ENCODE measurements around the gene LRFN2. TPM values are rescaled to one million over a fixed set of nuclear protein-coding genes. Genes with fewer than 3 reads are reported as not detected.

Gene LRFN2
- total RNA-seq, 1 experiment from 2014 or later = 26.6 TPM

DNA sequence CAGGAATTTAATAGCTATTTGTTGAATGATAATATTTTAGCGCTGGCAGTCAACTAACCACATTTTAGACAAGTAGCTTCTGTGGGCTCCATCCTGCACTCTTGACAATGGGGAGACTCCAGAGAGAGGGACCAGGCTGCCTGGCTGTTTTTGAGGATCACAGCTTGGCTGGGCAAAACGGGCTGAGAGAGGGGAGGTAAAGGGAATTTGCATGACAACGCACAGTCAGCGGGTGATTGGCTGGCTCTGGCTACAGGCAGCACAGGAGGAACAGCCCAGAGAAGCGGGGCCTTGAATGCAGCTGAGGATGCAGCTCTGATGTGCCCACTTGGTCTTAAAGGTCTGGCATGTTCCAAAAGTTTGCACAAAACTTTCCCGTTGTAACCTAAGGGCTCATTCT lies 41.2 kb downstream of the LRFN2 start:
- ChIA-PET CTCF (no interaction called here), POLR2A (ENCODE audit: low non-redundant PET) (no interaction called here)
- Histone ChIP-seq H3K27ac (ENCODE audit: low read depth, low read length, poor library complexity, severe bottlenecking) (no peak overlapping the region), H3K4me1 (ENCODE audit: insufficient read depth, low read length, poor library complexity, severe bottlenecking) (peaks cover 34% of the 10 kb centered on the region), H3K9me3 (ENCODE audit: low read depth, low read length, poor library complexity, severe bottlenecking) (no peaks in the 10 kb centered on the region), H3K27me3 (replicated peaks; ENCODE audit: insufficient read depth, low read depth, low read length, poor library complexity) (no peaks in the 10 kb centered on the region), H3K36me3 (ENCODE audit: insufficient read depth, low read length, poor library complexity, severe bottlenecking) (peaks cover 7% of the 10 kb centered on the region), H3K4me3 (ENCODE audit: low read depth, low read length, poor library complexity, severe bottlenecking) (no peak overlapping the region)
- DNase-seq (ENCODE audit: low spot score) = no peak
- BruUV-seq (replicated peaks) = no TSS peak
- intact Hi-C loops (cut with micrococcal nuclease; ENCODE audit: unreplicated experiment) = no loop called here
- TF ChIP-seq EZH2 (IDR thresholded peaks at IDR 0.05; ENCODE audit: borderline replicate concordance, low read depth, low read length, poor library complexity, severe bottlenecking) (no peak), CTCF (conservative IDR thresholded peaks at IDR 0.05; ENCODE audit: low read depth, low read length) (no peak)

DNA sequence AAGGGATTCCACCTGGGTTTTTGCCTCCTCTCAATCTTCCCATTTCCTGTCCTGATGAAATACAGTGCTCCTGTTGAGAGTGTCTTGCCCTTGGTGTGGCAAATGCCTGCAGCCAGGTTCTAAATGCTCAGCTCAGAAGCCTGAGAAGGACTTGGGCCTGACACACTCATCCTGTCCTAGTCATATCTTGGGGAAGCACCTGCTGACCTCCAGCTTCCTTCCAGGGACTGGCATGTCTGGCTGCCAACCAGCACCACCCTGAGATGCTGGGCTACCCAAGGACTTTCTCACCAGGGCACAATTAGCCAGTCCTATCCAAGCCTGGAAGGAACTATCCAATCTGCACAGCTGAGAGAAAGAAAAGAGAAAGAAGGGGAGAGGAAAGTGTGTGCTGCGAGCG lies 43.4 kb downstream of the LRFN2 start:
- Histone ChIP-seq H3K4me3 (ENCODE audit: low read depth, low read length, poor library complexity, severe bottlenecking) (no peak overlapping the region), H3K27ac (ENCODE audit: low read depth, low read length, poor library complexity, severe bottlenecking) (peak overlapping the region; percentile 56), H3K9me3 (ENCODE audit: low read depth, low read length, poor library complexity, severe bottlenecking) (no peaks in the 10 kb centered on the region), H3K4me1 (ENCODE audit: insufficient read depth, low read length, poor library complexity, severe bottlenecking) (peaks cover 26% of the 10 kb centered on the region), H3K36me3 (ENCODE audit: insufficient read depth, low read length, poor library complexity, severe bottlenecking) (peaks cover 5% of the 10 kb centered on the region), H3K27me3 (replicated peaks; ENCODE audit: insufficient read depth, low read depth, low read length, poor library complexity) (no peaks in the 10 kb centered on the region)
- DNase-seq (ENCODE audit: low spot score) = no peak
- no TSS peak for BruUV-seq (replicated peaks)
- ChIA-PET POLR2A (ENCODE audit: low non-redundant PET) (no interaction called here), CTCF (no interaction called here)
- intact Hi-C loops (cut with micrococcal nuclease; ENCODE audit: unreplicated experiment) = no loop called here
- TF ChIP-seq EZH2 (IDR thresholded peaks at IDR 0.05; ENCODE audit: borderline replicate concordance, low read depth, low read length, poor library complexity, severe bottlenecking) = no peak
- no peak for TF ChIP-seq CTCF (conservative IDR thresholded peaks at IDR 0.05; ENCODE audit: low read depth, low read length)

GRCh38 chr6:40543146-40543545 lies 44.0 kb downstream of the LRFN2 start:
- Histone ChIP-seq H3K9me3 (ENCODE audit: low read depth, low read length, poor library complexity, severe bottlenecking) (no peaks in the 10 kb centered on the region), H3K36me3 (ENCODE audit: insufficient read depth, low read length, poor library complexity, severe bottlenecking) (peaks cover 5% of the 10 kb centered on the region), H3K27me3 (replicated peaks; ENCODE audit: insufficient read depth, low read depth, low read length, poor library complexity) (no peaks in the 10 kb centered on the region), H3K27ac (ENCODE audit: low read depth, low read length, poor library complexity, severe bottlenecking) (peak overlapping the region; percentile 56), H3K4me1 (ENCODE audit: insufficient read depth, low read length, poor library complexity, severe bottlenecking) (peaks cover 32% of the 10 kb centered on the region), H3K4me3 (ENCODE audit: low read depth, low read length, poor library complexity, severe bottlenecking) (no peak overlapping the region)
- ChIA-PET CTCF (no interaction called here), POLR2A (ENCODE audit: low non-redundant PET) (no interaction called here)
- no peak for TF ChIP-seq CTCF (conservative IDR thresholded peaks at IDR 0.05; ENCODE audit: low read depth, low read length)
- no peak for TF ChIP-seq EZH2 (IDR thresholded peaks at IDR 0.05; ENCODE audit: borderline replicate concordance, low read depth, low read length, poor library complexity, severe bottlenecking)
- intact Hi-C loops (cut with micrococcal nuclease; ENCODE audit: unreplicated experiment) = no loop called here
- no TSS peak for BruUV-seq (replicated peaks)
- DNase-seq (ENCODE audit: low spot score) = no peak
